HCT116 (cell line): ENCODE measurements around the gene AKAP13. TPM values are rescaled to one million over a fixed set of nuclear protein-coding genes. Genes with fewer than 3 reads are reported as not detected.
A peak's percentile ranks its signal among the peaks of the same experiment; 100 is the strongest.

Experiments used
- ATAC-seq: fragments of 200-7000 bp; cut with Tn5 transposase; 2 replicates; pipeline ENCODE4 v1.9.1; 2020; ENCODE audit warnings: mild to moderate bottlenecking, moderate library complexity
- BruUV-seq: library from RNA; stranded (reverse); fragments of 400-500 nt; replicated peaks from 2 replicates; lab custom pipeline; 2021; lab: Mats Ljungman, UMichigan
- CTCF ChIA-PET: fragments of 300-600 bp; sonication (Branson Sonifier 250); formaldehyde crosslinking; loops from one replicate; lab custom pipeline; 2021; ENCODE audit warnings: antibody characterized with exemption; lab: Charles Lee
- POLR2A ChIA-PET: fragments of 300-600, 350-600 bp; sonication (Branson Sonifier 250); formaldehyde crosslinking; loops from one replicate; lab custom pipeline; 2021; ENCODE audit warnings: antibody characterized with exemption; lab: Charles Lee
- RAD21 ChIA-PET, 2 experiments: fragments of 300-600 bp; sonication (Branson Sonifier 250); formaldehyde crosslinking; loops; one replicate each; lab custom pipeline; 2023; ENCODE audit warnings: low total read pairs in 2 of 2; ENCODE audit not compliant: uncharacterized antibody in 2 of 2, unreplicated experiment in 2 of 2, low non-redundant PET in 1 of 2; lab: Charles Lee
- DNase-seq: peaks from one replicate; pipeline ENCODE4 v3.0.0-alpha.2; 2010; ENCODE audit warnings: low read depth, low spot score
- H2AFZ ChIP-seq: fragments of 200-600 bp; shearing (Covaris generic), sonication (generic); 2 replicates; pipeline ENCODE4 v1.6.1; 2017; ENCODE audit warnings: low read depth, mixed run types, mixed read lengths, antibody characterized with exemption, low read length; ENCODE audit not compliant: poor library complexity, severe bottlenecking
- H3K27ac ChIP-seq: 2 replicates; pipeline ENCODE4 v1.5.1; 2012; ENCODE audit warnings: low read depth, low read length
- H3K27me3 ChIP-seq: fragments of 200-600 bp; sonication (generic); 2 replicates; pipeline ENCODE4 v1.6.1; 2016; ENCODE audit warnings: mixed run types, low read length, mixed read lengths; ENCODE audit not compliant: insufficient read depth
- H3K36me3 ChIP-seq, 2 experiments: fragments of 200-500 bp in 1 of 2; fragments of 200-600 bp in 1 of 2; sonication (Bioruptor generic) in 1 of 2; sonication (generic) in 1 of 2; 2 replicates each; pipeline versions ENCODE4 v1.5.1 to v1.6.1; 2014 to 2016; ENCODE audit warnings: low read length in 2 of 2, inconsistent platforms in 1 of 2, mixed read lengths in 1 of 2, mixed run types in 1 of 2; ENCODE audit not compliant: insufficient read depth in 2 of 2, control insufficient read depth in 1 of 2
- H3K4me1 ChIP-seq, 2 experiments: fragments of 200-600 bp in 1 of 2; sonication (generic) in 1 of 2; 2 replicates each; pipeline versions ENCODE4 v1.5.1 to v1.6.1; 2012 to 2017; ENCODE audit warnings: low read length in 2 of 2, inconsistent platforms in 1 of 2, mild to moderate bottlenecking in 1 of 2, mixed read lengths in 1 of 2, mixed run types in 1 of 2, moderate library complexity in 1 of 2; ENCODE audit not compliant: insufficient read depth in 2 of 2, control insufficient read depth in 1 of 2
- H3K4me2 ChIP-seq: fragments of 200-600 bp; sonication (generic); 2 replicates; pipeline ENCODE4 v1.6.1; 2017; ENCODE audit warnings: mixed run types, low read length, mixed read lengths
- H3K4me3 ChIP-seq, 2 experiments: fragments of 200-600 bp in 1 of 2; sonication (generic) in 1 of 2; replicated peaks in 1 of 2; 2 replicates each; pipeline ENCODE4 v1.5.1; 2011 to 2016; ENCODE audit warnings: low read length in 2 of 2, control low read depth in 1 of 2, low read depth in 1 of 2, mild to moderate bottlenecking in 1 of 2, mixed read lengths in 1 of 2, mixed run types in 1 of 2
- H3K79me2 ChIP-seq: fragments of 200-600 bp; sonication (generic); 2 replicates; pipeline ENCODE4 v1.6.1; 2017; ENCODE audit warnings: mild to moderate bottlenecking, mixed run types, low read length, moderate library complexity, mixed read lengths; ENCODE audit not compliant: insufficient read depth
- H3K9ac ChIP-seq: fragments of 200-600 bp; sonication (generic); 2 replicates; pipeline ENCODE4 v1.6.1; 2016; ENCODE audit warnings: low read length, mixed read lengths
- H3K9me2 ChIP-seq: fragments of 200-600 bp; sonication (generic), shearing (Covaris generic); 2 replicates; pipeline ENCODE4 v1.6.1; 2017; ENCODE audit warnings: mixed run types, mild to moderate bottlenecking, moderate library complexity; ENCODE audit not compliant: insufficient read depth
- H3K9me3 ChIP-seq, 2 experiments: fragments of 200-500 bp in 1 of 2; fragments of 200-600 bp in 1 of 2; sonication (Bioruptor generic) in 1 of 2; sonication (generic) in 1 of 2; 2 replicates each; pipeline ENCODE4 v1.6.1; 2014 to 2017; ENCODE audit warnings: low read length in 2 of 2, mixed read lengths in 2 of 2, inconsistent platforms in 1 of 2, low read depth in 1 of 2, mild to moderate bottlenecking in 1 of 2, mixed run types in 1 of 2, moderate library complexity in 1 of 2; ENCODE audit not compliant: control insufficient read depth in 1 of 2, insufficient read depth in 1 of 2
- H4K20me1 ChIP-seq: fragments of 200-600 bp; sonication (generic), shearing (Covaris generic); 2 replicates; pipeline ENCODE4 v1.6.1; 2017; ENCODE audit warnings: mixed run types, mild to moderate bottlenecking, moderate library complexity; ENCODE audit not compliant: insufficient read depth
- ATF3 ChIP-seq: IDR thresholded peaks from 2 replicates; pipeline ENCODE4 v1.6.1; 2012
- CBX3 ChIP-seq: IDR thresholded peaks from 2 replicates; pipeline ENCODE4 v1.6.1; 2012; ENCODE audit warnings: low read depth
- CEBPB ChIP-seq: IDR thresholded peaks from 2 replicates; pipeline ENCODE4 v1.6.1; 2012; ENCODE audit warnings: low read depth
- EZH2 ChIP-seq: fragments of 200-600 bp; sonication (generic); IDR thresholded peaks from 2 replicates; pipeline ENCODE4 v1.6.1; 2017; ENCODE audit warnings: antibody characterized with exemption, mixed run types
- POLR2A ChIP-seq: IDR thresholded peaks from 2 replicates; pipeline ENCODE4 v1.7.0; 2011; ENCODE audit warnings: borderline replicate concordance; ENCODE audit not compliant: insufficient read depth, insufficient read length; ENCODE audit errors: extremely low read depth
- POLR2AphosphoS5 ChIP-seq: IDR thresholded peaks from 2 replicates; pipeline ENCODE4 v1.6.1; 2011; ENCODE audit warnings: mild to moderate bottlenecking, low read depth, low read length, moderate library complexity
- TCF7L2 ChIP-seq: IDR thresholded peaks from 2 replicates; pipeline ENCODE4 v1.7.0; 2011; ENCODE audit warnings: borderline replicate concordance, inconsistent platforms; ENCODE audit not compliant: insufficient read depth, insufficient read length; ENCODE audit errors: extremely low read depth
- YY1 ChIP-seq: IDR thresholded peaks from 2 replicates; pipeline ENCODE4 v1.6.1; 2011; ENCODE audit warnings: low read length, low read depth, moderate library complexity, mild to moderate bottlenecking; ENCODE audit not compliant: insufficient replicate concordance; ENCODE audit errors: extremely low read depth
- ZFX ChIP-seq: fragments of 450-650 bp; IDR thresholded peaks from 2 replicates; pipeline ENCODE4 v1.6.1; 2017
- ZNF274 ChIP-seq: fragments of 200-500 bp; sonication (Bioruptor generic); IDR thresholded peaks from 2 replicates; pipeline ENCODE4 v1.6.1; 2014; ENCODE audit warnings: mild to moderate bottlenecking, low read depth, low read length, inconsistent platforms
- intact Hi-C: fragments of 100-400 bp; cut with micrococcal nuclease; formaldehyde crosslinking; loops from 2 replicates; pipeline ENCODE4 v1.10.0; 2022
- total RNA-seq: library from RNA; stranded (reverse); gene quantifications from one replicate; pipeline ENCODE4 v1.2.1, GENCODE V29; 2021; ENCODE audit not compliant: unreplicated experiment
- TF ChIP-seq, protein P1 (sequence below): IDR thresholded peaks from 2 replicates; pipeline ENCODE4 v1.6.1; 2012

The AKAP13 gene
- total RNA-seq, 1 experiment from 2014 or later: 43.1 TPM

- Histone ChIP-seq H3K4me2 (peak overlapping the region; percentile 94), H3K9ac (peak overlapping the region; percentile 79; the same call in 1 of the 2 replicates), H3K9me3 (no peaks in the 10 kb centered on the region), H3K9me2 (no peaks in the 10 kb centered on the region), H3K27me3 (no peaks in the 10 kb centered on the region), H3K79me2 (peaks cover 27% of the 10 kb centered on the region), H3K4me1 (peaks cover 31 to 44% of the 10 kb centered on the region in 2 experiments), H4K20me1 (no peaks in the 10 kb centered on the region), H3K4me3 (peak overlapping the region; percentile 69 to 85), H3K27ac (no peak overlapping the region), H3K36me3 (no peaks in the 10 kb centered on the region), H2AFZ (no peak overlapping the region)
- ChIA-PET CTCF (interaction anchor here (1.7 kb wide), 1 partner anchor 10 kb away, joined by 5 read pairs; no protein-coding TSS in a partner anchor), POLR2A (no interaction called here), RAD21 (no interaction called here)
- DNase-seq (no peak), ATAC-seq (no peak)
- BruUV-seq: no TSS peak
- intact Hi-C loops: no loop called here
- TF ChIP-seq CEBPB: no peak
- no peak for TF ChIP-seq YY1
- TF ChIP-seq ATF3: no peak
- no peak for TF ChIP-seq ZNF274
- no peak for TF ChIP-seq ZFX
- TF ChIP-seq, protein P1, sequence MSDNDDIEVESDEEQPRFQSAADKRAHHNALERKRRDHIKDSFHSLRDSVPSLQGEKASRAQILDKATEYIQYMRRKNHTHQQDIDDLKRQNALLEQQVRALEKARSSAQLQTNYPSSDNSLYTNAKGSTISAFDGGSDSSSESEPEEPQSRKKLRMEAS: no peak
- TF ChIP-seq TCF7L2: no peak
- TF ChIP-seq POLR2AphosphoS5: no peak
- no peak for TF ChIP-seq EZH2
- no peak for TF ChIP-seq CBX3
- TF ChIP-seq POLR2A: no peak
Observed at GRCh38 chr15:85792912-85793590, 412.6 kb downstream of the AKAP13 start.
